ENCODE results near the gene FAM50B.

DNA sequence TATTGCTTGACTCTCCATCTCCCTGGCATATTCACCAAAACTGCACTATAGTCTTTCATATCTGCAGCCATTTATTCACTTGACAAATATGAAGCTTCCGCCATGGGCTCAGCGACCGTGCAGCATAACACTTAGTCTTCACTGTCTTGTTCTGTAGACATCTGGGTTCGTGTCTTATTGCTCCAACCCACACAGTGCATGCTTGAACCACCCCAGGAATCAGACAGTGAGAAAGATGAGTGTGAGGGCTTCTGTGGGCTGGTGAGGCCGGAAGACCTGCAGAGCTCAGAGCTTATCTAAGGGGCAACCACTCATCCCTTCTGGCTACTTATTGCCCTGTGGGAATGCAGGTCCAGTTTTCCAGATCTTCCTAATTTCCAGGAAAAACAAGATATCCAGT lies 19.9 kb upstream of the FAM50B start:
- TF ChIP-seq GATA2 (IDR thresholded peaks at IDR 0.05; ENCODE audit: low read depth, low read length) (no peak), GATA3 (IDR thresholded peaks at IDR 0.05; ENCODE audit: low read depth, low read length) (no peak)

Measured in SH-SY5Y (cell line).